BJ (cell line): ENCODE measurements around the gene CCDC187. TPM values are rescaled to one million over a fixed set of nuclear protein-coding genes. Genes with fewer than 3 reads are reported as not detected.

Source experiments
- CTCF ChIA-PET: fragments of 350-600 bp; formaldehyde crosslinking; extraction: SDS; loops from one replicate; lab custom pipeline; 2021; ENCODE audit warnings: antibody characterized with exemption, inconsistent platforms; lab: Yijun Ruan, JAX
- POLR2A ChIA-PET: fragments of 300-600 bp; sonication (Branson Sonifier 250); formaldehyde crosslinking; extraction: SDS; loops from one replicate; lab custom pipeline; 2021; ENCODE audit warnings: antibody characterized with exemption; lab: Charles Lee
- DNase-seq: peaks from one replicate; pipeline ENCODE4 v3.0.0-alpha.2; 2011; ENCODE audit warnings: low read depth
- H3K27me3 ChIP-seq: 2 replicates; pipeline ENCODE4 v1.6.0; 2011; ENCODE audit warnings: low read length; ENCODE audit not compliant: control insufficient read depth, insufficient read depth
- H3K36me3 ChIP-seq: 2 replicates; pipeline ENCODE4 v1.5.1; 2011; ENCODE audit warnings: low read length; ENCODE audit not compliant: control insufficient read depth, insufficient read depth
- H3K4me3 ChIP-seq: 2 replicates; pipeline ENCODE4 v1.5.1; 2011; ENCODE audit warnings: low read depth, mild to moderate bottlenecking, control low read depth, low read length
- polyA plus RNA-seq: library from polyadenylated mRNA; depleted of rRNA; stranded (reverse); fragments of >200 nt; gene quantifications from 2 replicates; pipeline ENCODE4 v1.2.3, GENCODE V29; 2011
- TF ChIP-seq, protein P1 (sequence below): IDR thresholded peaks from 2 replicates; pipeline ENCODE4 v1.5.1; 2011; ENCODE audit warnings: low read depth, mild to moderate bottlenecking, control low read depth, inconsistent platforms, low read length, moderate library complexity; ENCODE audit not compliant: insufficient read depth

The CCDC187 gene
- polyA plus RNA-seq, 1 experiment: not detected

DNA sequence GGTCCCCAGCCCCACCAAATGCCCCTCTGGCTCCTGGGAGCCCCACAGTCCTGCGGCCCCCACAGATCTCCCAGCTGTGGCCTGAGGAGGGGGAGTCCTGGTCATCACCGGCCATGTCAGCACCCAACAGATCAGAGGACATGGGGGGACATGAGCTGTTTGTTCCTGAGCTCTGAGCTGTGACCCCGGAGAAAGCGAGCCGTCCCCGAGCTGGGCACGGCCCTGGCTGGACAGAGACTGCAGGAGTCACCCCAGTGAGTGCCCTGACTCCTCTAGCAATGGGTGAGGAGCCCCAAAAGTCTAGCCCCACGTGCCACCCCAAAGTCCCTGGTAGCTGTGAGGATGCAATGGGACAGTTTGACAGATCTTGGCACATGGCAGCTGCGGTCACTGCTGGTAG lies 25.7 kb downstream of the CCDC187 start:
- TF ChIP-seq, protein P1, sequence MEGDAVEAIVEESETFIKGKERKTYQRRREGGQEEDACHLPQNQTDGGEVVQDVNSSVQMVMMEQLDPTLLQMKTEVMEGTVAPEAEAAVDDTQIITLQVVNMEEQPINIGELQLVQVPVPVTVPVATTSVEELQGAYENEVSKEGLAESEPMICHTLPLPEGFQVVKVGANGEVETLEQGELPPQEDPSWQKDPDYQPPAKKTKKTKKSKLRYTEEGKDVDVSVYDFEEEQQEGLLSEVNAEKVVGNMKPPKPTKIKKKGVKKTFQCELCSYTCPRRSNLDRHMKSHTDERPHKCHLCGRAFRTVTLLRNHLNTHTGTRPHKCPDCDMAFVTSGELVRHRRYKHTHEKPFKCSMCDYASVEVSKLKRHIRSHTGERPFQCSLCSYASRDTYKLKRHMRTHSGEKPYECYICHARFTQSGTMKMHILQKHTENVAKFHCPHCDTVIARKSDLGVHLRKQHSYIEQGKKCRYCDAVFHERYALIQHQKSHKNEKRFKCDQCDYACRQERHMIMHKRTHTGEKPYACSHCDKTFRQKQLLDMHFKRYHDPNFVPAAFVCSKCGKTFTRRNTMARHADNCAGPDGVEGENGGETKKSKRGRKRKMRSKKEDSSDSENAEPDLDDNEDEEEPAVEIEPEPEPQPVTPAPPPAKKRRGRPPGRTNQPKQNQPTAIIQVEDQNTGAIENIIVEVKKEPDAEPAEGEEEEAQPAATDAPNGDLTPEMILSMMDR: no peak
- Histone ChIP-seq H3K4me3 (no peak overlapping the region), H3K27me3 (peaks cover 16% of the 10 kb centered on the region), H3K36me3 (no peaks in the 10 kb centered on the region)
- ChIA-PET CTCF (interaction anchor here (1.1 to 1.2 kb wide), 2 partner anchors 108 to 481 kb away, joined by 4 read pairs; no protein-coding TSS in a partner anchor), POLR2A (no interaction called here)
- DNase-seq: no peak

DNA sequence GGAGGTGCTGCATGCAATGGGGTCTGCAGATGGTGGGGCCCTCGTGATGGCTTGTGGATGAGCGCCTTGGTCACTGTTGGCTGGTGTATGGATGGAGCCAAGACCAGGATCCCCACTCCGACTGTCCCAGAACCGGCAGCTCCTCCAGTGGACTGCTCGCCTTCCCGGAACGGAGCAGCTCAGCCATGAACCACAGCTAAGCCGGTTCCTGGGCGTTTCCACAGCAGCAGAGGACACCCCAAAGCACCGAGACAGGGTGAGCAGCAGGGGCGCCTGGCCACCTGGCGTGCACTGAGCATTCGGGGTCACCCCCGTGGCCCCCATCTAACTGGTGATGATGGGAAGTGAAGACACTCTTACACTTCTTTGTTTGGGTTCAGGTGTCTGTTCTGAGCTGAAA lies 26.1 kb downstream of the CCDC187 start:
- H3K36me3 ChIP-seq: no peaks in the 10 kb centered on the region
- no peak overlapping the region for H3K4me3 ChIP-seq
- POLR2A ChIA-PET: no interaction called here
- TF ChIP-seq, protein P1: no peak
- H3K27me3 ChIP-seq: peaks cover 16% of the 10 kb centered on the region
- CTCF ChIA-PET: interaction anchor here (1.2 kb wide), 1 partner anchor 480 kb away, joined by 4 read pairs; no protein-coding TSS in a partner anchor
- DNase-seq: no peak

DNA sequence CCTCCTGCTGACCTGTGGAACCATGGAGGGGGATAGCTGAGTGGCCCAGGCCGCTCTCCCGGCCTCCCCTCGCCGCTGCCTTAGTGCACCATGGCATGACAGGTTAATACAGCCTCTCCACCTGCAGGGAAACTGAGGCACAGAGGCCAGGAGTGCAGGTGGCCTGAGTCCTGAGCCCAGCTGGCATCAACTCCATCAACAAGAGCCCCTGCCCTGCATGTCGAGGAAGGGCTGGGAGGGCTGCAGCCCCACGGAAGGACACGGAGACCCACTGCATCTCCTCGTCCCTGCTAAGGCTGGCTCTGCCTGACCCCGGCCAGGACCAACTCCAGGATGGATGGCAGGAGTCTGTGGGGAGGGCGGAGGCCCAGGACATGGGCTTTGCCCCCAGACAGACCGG lies 27.2 kb downstream of the CCDC187 start:
- no peak overlapping the region for H3K4me3 ChIP-seq
- TF ChIP-seq, protein P1: no peak
- POLR2A ChIA-PET: no interaction called here
- CTCF ChIA-PET: no interaction called here
- peaks cover 17% of the 10 kb centered on the region for H3K27me3 ChIP-seq
- no peak for DNase-seq
- no peaks in the 10 kb centered on the region for H3K36me3 ChIP-seq

DNA sequence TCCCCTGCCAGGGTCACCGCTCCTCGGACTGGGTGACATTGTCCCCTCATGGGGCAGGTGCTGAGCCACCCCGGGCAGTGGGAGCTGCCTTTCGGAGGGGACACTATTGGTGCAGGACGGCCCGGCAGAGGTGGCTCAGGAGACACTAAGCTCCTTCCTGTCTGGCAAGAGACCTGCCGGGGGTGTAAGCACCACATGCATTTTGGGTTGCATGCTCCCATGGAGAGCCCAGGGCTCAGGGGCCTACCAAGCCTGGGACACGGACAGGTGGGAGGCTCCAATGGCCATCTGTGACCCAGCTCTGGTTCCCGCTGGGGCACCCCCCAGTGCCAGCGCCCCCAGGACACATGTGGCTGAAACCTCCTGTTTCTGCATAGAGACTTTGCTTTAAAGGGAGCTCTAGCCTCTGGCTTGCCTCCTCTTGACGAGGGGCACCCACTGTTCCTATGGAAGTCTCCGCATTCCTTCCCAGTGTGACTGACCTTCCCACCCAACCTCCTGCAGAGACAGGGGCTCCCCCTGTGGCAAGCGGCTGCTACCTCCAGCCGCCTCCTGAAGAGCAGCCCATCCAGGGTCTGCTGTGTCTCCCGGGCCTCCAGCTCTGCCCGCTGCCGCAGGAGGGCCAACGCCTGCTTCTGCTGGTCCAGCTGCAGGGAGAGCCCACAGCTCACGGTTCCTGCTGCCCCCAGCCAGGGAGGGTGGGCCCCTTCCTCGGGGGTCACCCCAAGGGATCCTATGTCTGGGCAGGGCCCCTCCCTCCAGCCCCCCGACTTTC lies 28.1 kb downstream of the CCDC187 start:
- ChIA-PET POLR2A (no interaction called here), CTCF (interaction anchor here (0.6 to 0.8 kb wide), 2 partner anchors 9 to 20 kb away, joined by 3 read pairs; no protein-coding TSS in a partner anchor)
- TF ChIP-seq, protein P1: no peak
- H3K36me3 ChIP-seq: no peaks in the 10 kb centered on the region
- no peak for DNase-seq
- peaks cover 17% of the 10 kb centered on the region for H3K27me3 ChIP-seq
- no peak overlapping the region for H3K4me3 ChIP-seq

DNA sequence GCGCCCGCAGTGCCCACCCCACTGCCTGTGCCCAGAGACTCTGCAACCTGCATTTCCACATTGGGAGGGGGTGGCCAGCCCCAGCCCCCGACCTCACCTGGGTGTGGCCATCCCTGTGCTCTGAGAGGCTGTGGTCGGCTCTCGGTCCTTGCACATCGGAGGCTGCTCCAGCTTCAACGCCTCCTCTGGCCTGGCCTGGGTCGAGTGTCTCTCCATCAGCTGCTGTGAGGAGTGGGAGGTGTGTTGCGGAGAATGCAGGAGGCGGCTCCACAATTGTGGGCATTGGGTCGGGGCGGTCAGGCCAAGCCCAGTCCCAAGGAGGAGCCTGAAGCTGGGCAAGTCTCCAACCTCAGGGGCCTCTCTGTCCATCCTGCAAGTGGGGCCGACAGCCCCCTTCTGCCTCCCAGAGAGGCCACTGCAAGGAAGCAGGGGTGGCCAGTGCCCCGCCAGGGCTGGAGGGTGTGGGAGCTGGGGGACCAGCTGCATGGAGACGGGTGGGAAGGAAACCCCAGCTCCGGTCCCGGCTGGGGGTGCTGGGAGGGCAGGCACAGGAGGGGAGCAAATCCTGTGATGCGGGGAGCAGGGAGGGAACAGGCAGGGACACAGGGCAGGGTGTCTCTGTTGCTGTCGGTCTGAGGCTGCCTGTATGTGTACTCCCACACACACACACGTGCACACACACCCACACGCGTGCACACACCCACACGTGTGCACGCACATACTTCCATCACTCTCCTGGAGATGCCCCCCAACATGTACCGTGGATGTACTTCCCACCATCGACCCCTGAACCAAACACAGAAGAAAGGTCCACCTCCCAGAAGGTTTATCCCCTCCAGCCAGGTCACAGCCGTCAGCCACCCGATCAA lies 28.9 kb downstream of the CCDC187 start:
- DNase-seq: no peak
- POLR2A ChIA-PET: no interaction called here
- no peaks in the 10 kb centered on the region for H3K36me3 ChIP-seq
- no peak overlapping the region for H3K4me3 ChIP-seq
- TF ChIP-seq, protein P1: no peak
- peaks cover 19% of the 10 kb centered on the region for H3K27me3 ChIP-seq
- CTCF ChIA-PET: interaction anchor here (0.6 to 0.8 kb wide), 2 partner anchors 10 to 19 kb away, joined by 3 read pairs; no protein-coding TSS in a partner anchor
